Endometrial microvascular endothelial cells (primary cell): ENCODE data around the gene GDF2. TPM values are rescaled to one million over a fixed set of nuclear protein-coding genes. Genes with fewer than 3 reads are reported as not detected.

Source experiments
- in situ Hi-C: cut with HindIII; loops from 2 replicates; pipeline ENCODE4 v1.10.0; 2017; ENCODE audit warnings: low sequenced_read_pairs, low pct_unique_long_range_greater_than_20kb; ENCODE audit errors: inconsistent ontology term
- total RNA-seq: library from RNA; depleted of rRNA; stranded (reverse); fragments of >200 nt; gene quantifications from one replicate; pipeline ENCODE4 v1.2.3, GENCODE V29; 2015; ENCODE audit errors: inconsistent ontology term

The GDF2 gene
- total RNA-seq, 1 donor from 2014 or later = not detected

DNA sequence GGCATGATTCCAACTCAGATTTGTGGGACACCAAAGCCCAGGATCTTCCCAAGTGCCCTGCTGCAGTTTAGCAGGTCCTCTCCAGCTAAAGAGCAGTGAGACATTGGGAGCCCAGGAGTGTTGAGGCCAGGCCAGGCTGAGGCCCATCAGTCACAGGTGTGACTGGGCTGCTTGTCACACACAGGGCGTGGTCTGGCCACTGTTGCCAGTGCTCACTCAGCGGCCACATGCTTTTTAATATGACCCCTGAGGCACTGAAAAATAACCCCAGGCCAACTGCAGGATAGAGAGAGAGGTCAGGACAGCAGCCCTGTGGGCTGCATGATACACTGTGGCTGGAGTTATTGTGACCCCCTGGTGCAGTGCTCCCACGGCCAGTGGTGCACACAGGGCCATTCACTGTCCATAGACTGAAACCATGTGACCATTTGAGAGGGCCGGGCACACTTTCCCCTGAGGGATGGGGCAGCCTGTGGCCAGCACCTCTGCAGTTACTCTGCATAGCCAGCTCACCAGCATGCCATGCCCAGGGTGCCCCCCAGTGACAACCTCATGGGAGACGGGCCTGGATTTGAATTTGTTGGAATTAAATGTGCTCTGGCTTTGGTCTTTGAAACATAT, 4.2 kb downstream of the GDF2 start:
- in situ Hi-C loops = no loop called here

DNA sequence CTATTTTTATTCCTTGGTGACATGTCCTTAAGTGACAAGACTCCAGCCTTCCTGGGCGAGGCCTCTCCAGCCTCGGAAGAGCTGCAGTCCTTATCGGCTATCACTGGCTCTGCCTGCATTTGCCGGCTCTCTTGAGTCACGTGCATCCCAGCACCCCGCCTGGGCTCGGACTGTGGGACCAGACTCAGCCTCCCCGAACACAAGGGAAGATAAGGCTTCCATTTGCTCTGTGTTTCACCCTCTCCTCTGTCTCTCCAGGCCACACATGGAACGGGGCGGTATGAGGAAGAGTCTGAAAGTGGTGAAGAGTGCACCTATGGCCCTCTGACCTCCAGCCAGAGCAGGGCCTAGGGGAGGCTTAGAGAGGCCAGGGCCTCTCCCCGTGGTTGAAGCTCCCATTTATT, 4.7 kb downstream of the GDF2 start:
- in situ Hi-C loops = no loop called here

DNA sequence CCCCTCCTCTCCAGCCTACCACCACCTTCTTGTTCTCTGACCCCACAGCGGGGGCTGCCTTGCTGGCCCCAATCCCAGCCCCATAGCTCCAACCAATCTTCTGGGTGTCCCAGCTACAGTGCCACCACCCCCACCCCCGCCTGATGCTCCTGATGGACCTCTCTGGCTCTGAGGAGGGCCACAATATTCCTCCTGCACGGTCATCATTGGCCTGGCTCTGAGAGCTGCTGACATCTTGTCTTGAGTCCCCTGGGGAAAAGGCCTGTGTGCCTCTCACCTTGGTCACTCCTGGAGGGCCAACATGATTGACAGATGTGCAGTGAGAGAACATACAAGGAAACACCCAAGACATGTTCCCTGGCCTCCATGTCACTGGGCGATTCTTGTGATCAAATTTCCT, 7.6 kb downstream of the GDF2 start:
- in situ Hi-C loops = no loop called here

DNA sequence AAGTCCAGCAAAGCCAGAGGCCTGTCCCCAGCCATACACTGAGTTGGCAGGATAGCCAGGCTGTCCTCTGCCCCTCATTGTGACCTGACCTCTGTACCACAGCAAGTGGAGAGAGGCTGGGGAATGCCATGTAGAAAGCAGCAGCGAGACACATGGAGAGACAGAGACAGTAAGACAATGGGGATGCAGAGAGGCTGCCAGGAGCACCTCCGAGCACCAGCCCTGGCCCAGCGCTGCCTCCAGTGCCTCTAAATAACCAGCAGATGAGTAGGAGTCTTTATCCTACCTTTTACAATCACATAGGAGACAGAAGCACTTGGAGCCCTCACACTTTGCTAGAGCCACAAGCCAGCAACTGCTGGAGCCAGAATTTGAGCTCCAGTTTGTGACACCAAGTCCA, 8.1 kb downstream of the GDF2 start:
- in situ Hi-C loops = no loop called here

DNA sequence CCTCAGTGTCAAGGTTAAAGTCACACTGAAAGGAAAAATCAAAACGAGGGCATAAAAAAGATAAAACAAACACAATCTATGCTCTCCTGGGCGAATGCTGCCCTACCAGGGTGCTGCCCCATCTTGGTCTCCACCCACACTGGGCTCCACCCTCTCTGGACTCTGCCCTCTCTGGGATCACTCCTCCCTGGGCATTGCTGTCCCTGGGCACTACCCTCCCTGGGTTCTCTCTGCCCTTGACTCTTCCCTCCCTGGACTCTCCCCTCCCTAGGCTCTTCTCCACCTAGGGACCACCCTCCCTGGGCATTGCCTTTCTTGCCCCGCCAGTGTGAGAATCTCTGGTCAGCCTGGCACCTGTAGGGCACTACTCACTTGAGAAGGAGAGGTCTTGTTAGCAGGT, 8.6 kb downstream of the GDF2 start:
- in situ Hi-C loops = no loop called here

DNA sequence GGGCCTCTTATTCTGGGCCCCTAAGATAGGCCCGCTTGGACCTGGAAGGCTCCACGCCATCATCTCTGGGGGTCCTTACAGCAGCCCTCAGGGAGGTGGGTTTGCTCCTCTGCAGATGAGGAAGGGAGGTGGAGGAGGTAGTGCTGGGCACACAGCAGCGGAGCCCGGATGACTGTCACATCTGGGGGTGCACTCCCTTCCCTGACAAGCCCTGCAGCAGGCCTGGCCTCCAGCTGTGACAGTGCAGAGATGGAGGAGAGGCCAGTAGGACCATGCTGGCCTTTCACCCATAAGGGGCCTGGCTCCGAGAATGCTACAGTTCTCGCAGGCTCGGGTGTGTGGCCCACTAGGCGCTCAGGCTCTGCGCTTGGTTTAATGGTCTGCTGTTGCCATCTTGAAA, 9.2 kb downstream of the GDF2 start:
- in situ Hi-C loops = no loop called here

DNA sequence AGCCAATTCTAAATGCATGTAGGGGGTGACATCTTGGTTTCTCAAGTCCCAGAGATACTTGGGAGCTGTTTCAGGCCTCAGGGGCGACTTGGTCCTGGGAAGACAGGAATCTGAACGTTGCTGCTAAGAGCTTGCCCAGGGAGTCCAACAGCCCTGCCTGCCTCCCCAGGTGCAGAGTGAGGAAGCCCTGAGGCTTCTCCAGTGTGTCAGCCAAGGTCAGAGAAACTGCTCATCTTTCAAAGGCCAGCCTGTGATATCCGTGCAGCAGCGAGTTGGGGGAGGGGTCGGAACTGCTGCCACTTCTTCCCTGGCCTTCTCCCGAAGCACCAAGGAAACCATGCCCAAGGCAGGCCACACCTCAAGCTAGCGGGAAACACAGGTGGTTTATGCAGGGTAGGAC, 9.7 kb downstream of the GDF2 start:
- in situ Hi-C loops = no loop called here

DNA sequence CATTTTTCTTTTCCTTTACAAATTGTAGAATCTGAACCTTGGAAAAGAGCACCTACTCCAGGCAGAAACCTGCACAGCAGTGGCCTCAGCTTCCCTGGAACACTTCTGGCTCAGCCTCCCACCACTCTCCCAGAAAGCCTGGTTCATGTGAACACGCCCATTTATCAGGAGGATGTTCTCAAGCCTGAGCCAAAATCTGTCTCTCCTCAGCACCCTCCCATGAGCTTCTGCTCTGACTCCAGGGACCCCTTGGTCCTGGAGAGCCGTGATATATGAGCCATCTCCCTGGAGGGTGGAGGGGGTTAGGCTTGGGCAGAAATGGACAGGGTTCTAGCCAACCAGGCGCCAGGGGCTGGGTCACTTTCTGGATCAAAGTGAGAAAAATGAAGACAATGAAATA, 10.1 kb downstream of the GDF2 start:
- in situ Hi-C loops = no loop called here

DNA sequence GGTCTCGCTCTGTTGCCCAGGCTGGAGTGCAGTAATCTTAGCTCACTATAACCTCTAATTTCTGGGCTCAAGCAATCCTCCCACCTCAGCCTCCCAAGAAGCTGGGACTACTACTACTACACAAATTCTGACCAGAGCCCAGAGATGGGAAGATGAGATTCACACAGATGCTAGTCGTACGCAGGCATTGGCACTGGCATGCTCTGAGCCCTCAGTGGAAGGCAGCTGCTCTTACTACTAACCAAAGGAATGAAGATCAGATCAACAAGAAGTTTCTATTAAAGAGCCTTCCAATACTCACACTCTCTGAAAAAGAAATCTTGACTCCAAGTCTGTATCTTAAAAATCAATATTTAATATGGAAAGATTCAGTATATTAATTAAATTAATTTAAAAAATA, 10.7 kb downstream of the GDF2 start:
- in situ Hi-C loops = no loop called here

DNA sequence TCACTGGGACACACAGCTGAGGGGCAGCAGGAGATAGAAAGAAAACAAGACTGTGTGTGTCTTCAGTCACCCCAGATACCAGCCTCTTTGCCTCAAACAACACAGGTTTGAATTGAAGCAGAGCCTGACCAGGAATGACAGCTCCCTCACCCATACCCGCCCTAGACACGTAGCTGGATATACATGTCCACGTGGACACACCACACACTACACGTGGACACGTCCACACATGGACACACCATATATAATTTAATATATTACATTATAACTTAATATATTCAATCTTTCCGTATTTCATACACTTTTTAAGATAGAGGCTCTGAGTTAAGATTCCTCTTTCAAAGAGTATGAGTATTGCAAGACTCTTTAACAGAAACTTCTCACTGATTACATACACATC, 11.3 kb downstream of the GDF2 start:
- in situ Hi-C loops = no loop called here

DNA sequence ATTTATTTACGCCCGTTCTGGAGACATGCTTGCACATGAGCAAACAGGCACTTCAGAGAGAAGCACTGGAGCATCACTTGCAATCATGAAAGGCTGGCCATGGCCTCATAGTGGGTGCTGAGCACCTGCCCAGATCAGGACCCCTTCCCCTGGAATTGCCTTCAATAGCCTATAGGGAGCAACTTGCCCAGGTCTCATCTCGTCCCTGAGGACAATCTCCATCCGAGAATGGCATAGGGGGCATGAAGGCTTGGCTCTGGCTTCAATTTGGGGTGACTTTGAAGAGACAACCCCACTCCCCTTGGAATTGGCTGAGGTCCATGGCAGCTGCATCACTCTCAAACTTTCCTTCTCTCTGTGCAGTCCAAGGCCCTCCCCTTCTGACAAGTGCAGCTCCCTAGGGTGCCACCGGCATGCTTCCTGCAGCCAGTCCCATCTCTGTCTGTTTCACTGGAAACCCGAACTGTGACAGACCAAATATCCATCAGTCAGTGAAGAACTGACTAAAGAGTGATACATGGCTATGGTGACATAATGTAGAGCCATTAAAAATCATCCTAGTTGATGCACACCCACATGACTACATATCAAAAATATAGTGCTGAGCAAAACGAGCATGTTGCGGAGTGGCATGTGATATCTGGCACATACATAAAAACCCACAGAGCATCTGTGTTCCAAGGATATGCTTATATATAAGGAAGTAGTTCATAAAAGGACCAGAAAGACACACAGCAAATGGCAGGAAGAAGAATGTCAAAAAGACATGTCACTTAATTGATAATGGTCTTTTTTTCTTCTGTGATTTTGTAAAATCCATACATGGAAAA, 12.4 kb downstream of the GDF2 start:
- in situ Hi-C loops = no loop called here

DNA sequence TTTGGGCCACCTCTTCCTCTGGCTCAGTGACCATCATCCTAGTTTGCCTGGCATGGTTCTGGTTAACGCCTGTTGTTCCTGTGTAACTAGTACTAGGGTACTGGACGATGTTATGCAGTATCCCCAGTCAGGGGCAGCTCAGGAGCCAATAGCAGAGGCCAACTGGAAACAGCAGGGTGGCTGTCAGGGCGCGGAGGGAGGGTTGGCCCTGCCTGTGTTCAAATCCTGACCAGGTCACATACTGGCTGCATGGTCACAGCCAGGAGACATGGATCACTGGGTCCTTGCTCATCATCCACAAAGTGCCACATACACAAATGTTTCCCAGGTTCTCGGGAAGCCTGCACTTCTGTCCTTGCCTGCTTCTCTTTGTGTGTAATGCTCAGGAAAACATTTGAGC, 13.7 kb downstream of the GDF2 start:
- in situ Hi-C loops = no loop called here

DNA sequence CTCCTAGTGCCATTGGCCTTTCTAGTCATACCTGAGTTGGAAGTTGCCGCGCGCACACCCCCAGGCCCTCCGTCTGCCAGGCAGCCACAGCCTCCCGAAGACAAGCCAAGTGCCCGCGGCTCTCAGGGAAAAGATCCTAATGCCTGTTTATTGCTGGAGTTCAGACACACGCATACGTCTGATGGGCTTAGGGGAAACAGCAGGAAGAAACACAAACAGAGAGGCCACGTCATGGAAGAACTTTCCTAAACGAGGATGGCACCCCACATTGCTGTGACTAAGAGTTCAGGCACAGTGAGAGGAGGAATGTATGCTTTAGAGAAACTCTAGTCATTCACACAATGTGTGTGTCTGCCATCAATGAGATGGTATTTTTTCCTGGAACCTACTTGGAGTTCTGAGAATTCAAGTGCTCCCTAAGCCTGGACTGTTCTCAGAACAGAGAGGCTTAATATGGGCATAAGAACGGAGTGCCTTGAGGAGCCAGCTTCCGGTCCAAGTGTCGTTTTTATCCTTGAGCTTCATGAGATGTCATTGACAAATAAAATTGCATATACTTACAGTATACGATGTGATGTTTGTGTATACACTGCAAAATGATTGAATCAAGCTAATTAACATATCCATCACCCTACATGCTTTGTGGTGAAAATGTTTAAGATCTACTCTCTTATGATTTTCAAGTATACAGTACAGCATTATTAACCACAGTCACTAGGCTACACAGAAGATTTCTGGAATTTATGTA, 14.3 kb downstream of the GDF2 start:
- in situ Hi-C loops = no loop called here

DNA sequence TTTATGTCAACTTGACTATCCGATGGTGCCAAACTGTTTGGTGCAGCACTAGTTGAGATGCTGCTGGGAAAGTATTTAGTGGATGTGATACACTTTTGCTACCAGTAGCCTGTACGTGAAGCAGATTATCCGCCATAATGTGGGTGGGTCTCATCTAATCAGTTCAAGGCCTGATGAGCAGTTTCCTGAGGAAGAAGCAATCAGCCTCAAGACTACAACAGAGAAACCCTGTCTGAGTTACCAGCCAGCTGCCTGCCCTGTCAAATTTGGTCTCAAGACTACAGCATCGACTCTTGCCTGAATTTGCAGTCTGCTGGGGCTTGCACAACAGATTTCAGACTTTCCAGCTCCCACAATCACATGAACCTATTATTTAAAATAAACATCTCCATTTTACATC, 15.1 kb downstream of the GDF2 start:
- in situ Hi-C loops = no loop called here

DNA sequence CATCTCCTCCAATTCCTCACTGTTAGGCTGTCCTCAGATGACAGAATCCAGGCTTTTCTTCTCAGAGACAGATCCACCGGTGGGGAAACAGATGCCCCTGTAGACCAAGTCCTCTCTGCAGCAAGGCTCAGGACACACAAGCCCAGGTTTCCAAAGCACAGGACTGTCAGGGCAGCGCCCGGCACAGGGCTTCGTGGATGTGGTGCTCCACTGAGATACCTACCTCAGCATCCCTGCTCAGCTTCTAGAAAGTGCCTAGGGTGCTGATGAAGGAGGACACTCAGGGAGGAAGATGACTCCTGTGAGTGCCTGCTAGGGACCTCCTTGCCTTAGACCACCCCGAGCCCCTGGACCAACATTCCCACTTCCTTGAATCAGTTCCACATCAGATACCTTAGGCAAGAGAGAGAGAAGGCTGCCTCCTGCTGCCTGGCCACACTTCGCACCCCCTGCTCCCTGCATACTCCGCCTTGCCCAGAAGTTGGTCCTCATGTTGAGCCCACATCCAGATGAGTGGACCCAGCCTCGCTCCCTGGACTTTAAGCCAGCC, 17.0 kb downstream of the GDF2 start:
- in situ Hi-C loops = no loop called here

DNA sequence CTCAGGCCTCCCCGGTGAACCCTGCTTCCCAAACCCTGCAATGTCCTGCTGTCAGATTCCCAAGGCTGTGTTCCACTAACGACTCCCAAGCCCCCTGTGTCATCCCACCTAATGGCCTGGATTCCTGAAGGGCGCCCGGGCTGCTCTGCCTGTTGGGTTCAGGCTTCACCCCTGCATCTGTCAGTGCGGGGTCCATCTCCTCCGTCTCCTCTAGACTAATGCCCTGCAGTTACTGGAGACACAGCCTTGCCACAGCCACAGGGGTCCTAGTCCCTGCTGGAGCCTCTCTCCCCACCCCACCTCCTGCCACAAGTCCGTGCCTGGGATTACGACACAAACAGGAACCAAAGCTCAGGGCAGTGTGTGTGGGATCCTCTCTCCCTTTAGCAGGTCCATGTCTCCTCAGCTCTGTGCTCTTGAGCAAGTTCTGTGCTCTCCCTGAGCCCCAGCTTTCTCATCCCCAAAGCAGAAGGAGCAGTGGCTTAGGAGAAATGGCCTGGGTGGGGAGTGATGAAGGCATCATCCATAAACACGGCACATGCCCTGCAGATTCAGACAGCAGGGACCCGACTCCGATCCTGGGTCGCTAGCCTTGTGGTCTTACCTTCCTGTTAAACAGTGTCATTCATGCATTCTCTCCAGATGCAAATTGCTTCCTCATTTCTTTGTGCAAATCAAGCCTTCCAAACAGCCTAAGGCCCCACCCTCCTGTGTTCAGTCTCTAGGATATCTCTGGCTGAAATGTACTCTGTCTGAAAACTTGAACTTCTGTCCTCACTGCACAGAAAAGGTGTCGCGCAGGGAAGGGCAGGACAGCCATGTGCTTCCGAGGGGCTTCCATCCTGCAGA, 17.7 kb downstream of the GDF2 start:
- in situ Hi-C loops = no loop called here

DNA sequence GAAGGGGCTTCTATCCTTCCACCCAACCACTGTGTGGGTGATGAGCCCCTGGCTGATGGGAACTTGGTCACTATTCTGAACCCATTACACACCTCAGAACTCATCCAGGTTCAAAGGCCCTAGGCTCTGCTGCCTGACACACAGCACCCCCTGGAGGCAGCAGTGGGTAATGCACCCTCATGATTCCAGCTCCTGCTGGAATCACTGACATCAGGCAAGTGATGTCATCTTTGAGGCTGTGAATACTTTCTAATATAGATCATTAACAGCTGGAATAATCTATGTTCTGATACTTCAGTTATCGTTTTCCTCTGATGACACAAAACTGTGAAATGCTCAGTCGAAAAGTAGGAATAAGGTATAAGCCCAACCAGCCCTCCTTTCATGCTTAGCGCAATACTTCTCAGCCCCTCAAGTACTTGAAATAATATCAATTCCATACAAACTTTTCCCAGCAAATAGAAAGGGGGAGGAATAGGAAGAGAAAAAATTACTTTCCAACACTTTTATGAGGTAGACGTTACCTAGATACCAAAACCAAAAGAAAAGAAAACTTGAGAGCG, 18.4 kb downstream of the GDF2 start:
- in situ Hi-C loops = no loop called here

DNA sequence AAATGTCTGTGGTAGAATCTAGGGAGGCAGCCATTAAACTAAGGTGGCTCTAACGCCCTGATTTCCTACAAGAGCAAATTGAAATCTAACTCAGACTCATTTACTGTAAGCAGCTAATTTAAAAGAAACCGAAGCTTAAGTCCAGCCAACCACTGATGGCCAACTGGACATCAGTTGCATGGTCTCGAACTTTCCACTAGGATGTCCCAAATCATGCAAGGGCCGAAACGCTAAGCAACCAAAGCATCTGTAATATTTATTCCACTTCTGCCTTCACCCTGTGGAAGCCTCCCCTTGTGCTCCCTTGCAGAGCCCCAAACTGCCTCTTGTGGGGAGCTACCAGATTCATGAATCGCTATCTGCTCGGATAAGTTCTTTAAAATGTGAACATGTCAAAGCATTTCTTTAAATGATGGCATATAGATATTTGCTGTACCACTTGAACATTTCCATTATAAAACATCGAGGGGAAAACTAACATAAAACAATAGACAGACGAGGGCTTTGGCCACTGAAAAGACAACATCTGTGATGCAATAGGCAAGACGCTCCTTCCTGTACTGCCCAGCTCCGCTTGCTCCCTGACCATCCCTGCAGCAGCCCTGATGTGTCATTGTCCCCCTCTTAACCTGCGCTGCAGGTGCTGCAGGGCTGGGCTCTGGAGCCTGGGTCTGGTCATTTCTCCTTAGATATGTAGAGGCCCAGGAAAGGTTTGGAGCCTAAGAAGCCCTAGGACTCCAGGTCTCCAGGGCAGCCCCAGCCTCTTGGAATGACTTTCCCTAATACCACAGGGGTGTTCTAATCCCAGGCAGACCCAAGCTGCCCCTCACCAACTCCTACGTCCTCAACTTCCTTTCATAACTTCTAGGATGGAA, 23.0 kb downstream of the GDF2 start:
- in situ Hi-C loops = no loop called here
